H1 (cell line): ENCODE results near the gene RNF4. TPM values are rescaled to one million over a fixed set of nuclear protein-coding genes. Genes with fewer than 3 reads are reported as not detected.

Experiments
- CHD1 ChIP-seq: IDR thresholded peaks from 2 replicates; pipeline ENCODE4 v1.6.1; 2012; ENCODE audit warnings: low read depth, low read length, improper control_type of control experiment
- CHD7 ChIP-seq: fragments of 300-600 bp; sonication (generic); IDR thresholded peaks from 2 replicates; pipeline ENCODE4 v1.7.1; 2012; ENCODE audit warnings: low read length, moderate library complexity, mild to moderate bottlenecking, inconsistent platforms; ENCODE audit not compliant: insufficient replicate concordance
- HDAC2 ChIP-seq, 2 experiments: fragments of 300-600 bp in 1 of 2; sonication (generic) in 1 of 2; IDR thresholded peaks; 2 replicates each; pipeline ENCODE4 v1.6.1; 2011 to 2012; ENCODE audit warnings: low read depth in 2 of 2, low read length in 2 of 2, mild to moderate bottlenecking in 2 of 2, moderate library complexity in 2 of 2, borderline replicate concordance in 1 of 2, inconsistent platforms in 1 of 2
- KDM1A ChIP-seq: fragments of 200-600, 300-600 bp; sonication (generic); IDR thresholded peaks from 2 replicates; pipeline ENCODE4 v1.7.1; 2016; ENCODE audit warnings: mild to moderate bottlenecking, low read length, borderline replicate concordance
- MAFK ChIP-seq: IDR thresholded peaks from 2 replicates; pipeline ENCODE4 v1.6.1; 2012; ENCODE audit warnings: low read depth, mild to moderate bottlenecking, improper control_type of control experiment, low read length
- NRF1 ChIP-seq: IDR thresholded peaks from 2 replicates; pipeline ENCODE4 v1.6.1; 2011; ENCODE audit warnings: mild to moderate bottlenecking, low read depth, low read length, improper control_type of control experiment
- RBBP5 ChIP-seq: IDR thresholded peaks from 2 replicates; pipeline ENCODE4 v1.7.1; 2012; ENCODE audit warnings: low read depth, mild to moderate bottlenecking, inconsistent platforms, low read length, moderate library complexity, borderline replicate concordance
- SRF ChIP-seq: IDR thresholded peaks from 2 replicates; pipeline ENCODE4 v1.6.1; 2011; ENCODE audit warnings: mild to moderate bottlenecking, low read depth, low read length, moderate library complexity
- TAF1 ChIP-seq: IDR thresholded peaks from 2 replicates; pipeline ENCODE4 v1.6.1; 2011; ENCODE audit warnings: mild to moderate bottlenecking, low read depth, low read length
- TBP ChIP-seq: IDR thresholded peaks from 2 replicates; pipeline ENCODE4 v1.6.1; 2011; ENCODE audit warnings: low read depth, low read length, improper control_type of control experiment
- polyA plus RNA-seq, 7 experiments: library from polyadenylated mRNA; depleted of rRNA in 3 of 7; stranded (reverse) in 5 of 7; unstranded in 2 of 7; fragments of >200 nt in 5 of 7; fragments of 200-250 nt in 2 of 7; gene quantifications; 1 replicate in 5 of 7; 2 replicates in 1 of 7; 4 replicates in 1 of 7; pipeline versions ENCODE4 v1.2.1 to v1.2.3, GENCODE V29; 2011 to 2013; ENCODE audit warnings: missing spikeins in 2 of 7, mixed read lengths in 2 of 7
- total RNA-seq: library from RNA; stranded (reverse); fragmentation: NEBNext Ultra II Directional; extraction: Animal tissue kit (Norgen Biotek cat#: 25700); gene quantifications from 2 replicates; pipeline ENCODE4 v1.2.1, GENCODE V29; 2021

RNF4 gene
- total and polyA plus RNA-seq, 2 of the 8 experiments (the other 6 are each of a cell fraction or from before 2014, with no cell fraction given) = 68.2 to 78.9 TPM

- no peak for TF ChIP-seq CHD1
- TF ChIP-seq RBBP5 = peak; percentile 61
- no peak for TF ChIP-seq KDM1A
- TF ChIP-seq NRF1 = no peak
- peak; percentile 22; the same call in 1 of the 2 replicates for TF ChIP-seq TBP
- 0 out of 2 replicates have a peak, but pooled peaks have one; percentile 34 for TF ChIP-seq TAF1
- TF ChIP-seq HDAC2 (IDR thresholded peaks at IDR 0.05; ENCODE audit: borderline replicate concordance in 1 of 2, low read depth in 2 of 2, low read length in 2 of 2) = peak; percentile 45 to 91; a peak in 2 of 4 replicates
- no peak for TF ChIP-seq SRF
- TF ChIP-seq CHD7 = no peak
- no peak for TF ChIP-seq MAFK
Observed at GRCh38 chr4:2537011-2537830, 68.3 kb downstream of the RNF4 start (continued).
